GM12878 (cell line): Measurements from ENCODE around the gene NAE1. TPM values are rescaled to one million over a fixed set of nuclear protein-coding genes. Genes with fewer than 3 reads are reported as not detected.

ENCODE experiments used
- ATAC-seq: fragments of 200-7000 bp; cut with Tn5 transposase; 3 replicates; pipeline ENCODE4 v1.9.1; 2020; ENCODE audit warnings: mild to moderate bottlenecking, moderate library complexity
- BruUV-seq: library from RNA; stranded (reverse); fragments of 400-500 nt; replicated peaks from 2 replicates; lab custom pipeline; 2021; lab: Mats Ljungman, UMichigan
- CTCF ChIA-PET: fragments of 300-600 bp; sonication (Branson Sonifier 250); formaldehyde crosslinking; extraction: SDS; loops from one replicate; lab custom pipeline; 2021; ENCODE audit warnings: inconsistent platforms; lab: Yijun Ruan, JAX
- POLR2A ChIA-PET: fragments of 350-600 bp; formaldehyde crosslinking; extraction: SDS; loops from one replicate; lab custom pipeline; 2021; ENCODE audit warnings: inconsistent platforms; lab: Charles Lee
- RAD21 ChIA-PET: fragments of 300-600 bp; sonication (Branson Sonifier 250); formaldehyde crosslinking; loops from one replicate; lab custom pipeline; 2023; ENCODE audit warnings: antibody characterized with exemption; ENCODE audit not compliant: unreplicated experiment; lab: Charles Lee
- SMC1A ChIA-PET: fragments of 300-600 bp; sonication (Branson Sonifier 250); formaldehyde crosslinking; loops from one replicate; lab custom pipeline; 2023; ENCODE audit not compliant: unreplicated experiment, uncharacterized antibody; lab: Charles Lee
- DNase-seq: peaks from one replicate; pipeline ENCODE4 v3.0.0-alpha.2; 2011; ENCODE audit warnings: low read depth, low spot score
- FAIRE-seq: peaks from 3 replicates; lab custom pipeline; 2011; peaks lifted over from hg19 to GRCh38; lab: Jason Lieb, UNC
- H2AFZ ChIP-seq: 2 replicates; pipeline ENCODE4 v1.6.0; 2011; ENCODE audit warnings: low read depth, low read length, control low read depth; ENCODE audit not compliant: control insufficient read depth
- H3K27ac ChIP-seq: 2 replicates; pipeline ENCODE4 v1.5.1; 2011; ENCODE audit warnings: control low read depth; ENCODE audit not compliant: control insufficient read depth, insufficient read depth
- H3K27me3 ChIP-seq, 2 experiments: replicated peaks in 1 of 2; 2 replicates each; pipeline versions ENCODE4 v1.6.0 to v1.6.1; 2011; ENCODE audit warnings: low read length in 1 of 2; ENCODE audit not compliant: control insufficient read depth in 2 of 2, insufficient read depth in 2 of 2
- H3K36me3 ChIP-seq, 2 experiments: 2 replicates each; pipeline ENCODE4 v1.5.1; 2011; ENCODE audit warnings: low read length in 1 of 2; ENCODE audit not compliant: control insufficient read depth in 2 of 2, insufficient read depth in 2 of 2
- H3K4me1 ChIP-seq: 2 replicates; pipeline ENCODE4 v1.6.1; 2011; ENCODE audit warnings: mild to moderate bottlenecking, low read length, moderate library complexity, mixed read lengths; ENCODE audit not compliant: control insufficient read depth, insufficient read depth
- H3K4me2 ChIP-seq: 2 replicates; pipeline ENCODE4 v1.6.0; 2011; ENCODE audit warnings: control low read depth; ENCODE audit not compliant: control insufficient read depth, insufficient read depth
- H3K4me3 ChIP-seq: fragments of 200-600 bp; sonication (generic); 2 replicates; pipeline ENCODE4 v1.5.1; 2016
- H3K79me2 ChIP-seq: 2 replicates; pipeline ENCODE4 v1.6.0; 2011; ENCODE audit warnings: low read length; ENCODE audit not compliant: control insufficient read depth, insufficient read depth
- H3K9ac ChIP-seq: 2 replicates; pipeline ENCODE4 v1.8.0; 2011; ENCODE audit warnings: low read length, control low read depth, mixed read lengths; ENCODE audit not compliant: control insufficient read depth, insufficient read depth
- H3K9me3 ChIP-seq: replicated peaks from 3 replicates; pipeline ENCODE4 v1.5.1; 2011; ENCODE audit warnings: mild to moderate bottlenecking, low read length; ENCODE audit not compliant: control insufficient read depth, insufficient read depth
- H4K20me1 ChIP-seq: 2 replicates; pipeline ENCODE4 v1.6.0; 2011; ENCODE audit not compliant: control insufficient read depth, insufficient read depth
- ASH2L ChIP-seq: fragments of 300-600, 200-600 bp; sonication (generic); IDR thresholded peaks from 2 replicates; pipeline ENCODE4 v1.6.1; 2017; ENCODE audit warnings: low read depth, mild to moderate bottlenecking, borderline replicate concordance
- ATF7 ChIP-seq: fragments of 450-650 bp; IDR thresholded peaks from 2 replicates; pipeline ENCODE4 v1.6.1; 2016; ENCODE audit warnings: low read depth, mild to moderate bottlenecking
- CHD1 ChIP-seq: IDR thresholded peaks from 2 replicates; pipeline ENCODE4 v1.6.1; 2012; ENCODE audit warnings: low read depth, low read length, improper control_type of control experiment
- CUX1 ChIP-seq: IDR thresholded peaks from 2 replicates; pipeline ENCODE4 v1.6.1; 2012; ENCODE audit warnings: improper control_type of control experiment, low read depth, low read length; ENCODE audit not compliant: insufficient replicate concordance
- HCFC1 ChIP-seq: fragments of 150-350 bp; IDR thresholded peaks from 2 replicates; pipeline ENCODE4 v1.6.1; 2014; ENCODE audit warnings: low read length
- HDGF ChIP-seq: fragments of 450-650 bp; IDR thresholded peaks from 2 replicates; pipeline ENCODE4 v1.6.1; 2016; ENCODE audit warnings: antibody characterized with exemption
- NFYB ChIP-seq: IDR thresholded peaks from 2 replicates; pipeline ENCODE4 v1.6.1; 2011; ENCODE audit warnings: low read depth, mild to moderate bottlenecking, low read length, improper control_type of control experiment, moderate library complexity; ENCODE audit not compliant: insufficient read depth
- POLR2A ChIP-seq: IDR thresholded peaks from 2 replicates; pipeline ENCODE4 v1.6.1; 2011; ENCODE audit warnings: low read depth, mild to moderate bottlenecking, low read length
- POLR2AphosphoS2 ChIP-seq: IDR thresholded peaks from 2 replicates; pipeline ENCODE4 v1.6.1; 2011; ENCODE audit warnings: low read depth, mild to moderate bottlenecking, low read length, improper control_type of control experiment, moderate library complexity
- SUZ12 ChIP-seq: fragments of 200-600 bp; sonication (generic); IDR thresholded peaks from one replicate; pipeline ENCODE4 v1.6.1; 2018; ENCODE audit warnings: antibody characterized with exemption, mild to moderate bottlenecking; ENCODE audit not compliant: unreplicated experiment
- TAF1 ChIP-seq: IDR thresholded peaks from 2 replicates; pipeline ENCODE4 v1.6.1; 2011; ENCODE audit warnings: mild to moderate bottlenecking, low read depth, low read length, borderline replicate concordance
- TBL1XR1 ChIP-seq: IDR thresholded peaks from 2 replicates; pipeline ENCODE4 v1.6.1; 2012; ENCODE audit warnings: low read depth, low read length, improper control_type of control experiment
- TCF3 ChIP-seq: IDR thresholded peaks from 2 replicates; pipeline ENCODE4 v1.6.1; 2012; ENCODE audit warnings: low read depth, mild to moderate bottlenecking, low read length, borderline replicate concordance; ENCODE audit not compliant: insufficient read depth
- ZBTB11 ChIP-seq: fragments of 450-650 bp; formaldehyde crosslinking; IDR thresholded peaks from 2 replicates; pipeline ENCODE4 v1.5.0; 2022; ENCODE audit warnings: mild to moderate bottlenecking, missing genetic modification characterization
- ZNF217 ChIP-seq: fragments of 450-650 bp; IDR thresholded peaks from 2 replicates; pipeline ENCODE4 v1.6.1; 2017; ENCODE audit warnings: antibody characterized with exemption, mild to moderate bottlenecking
- ZNF24 ChIP-seq: fragments of 450-650 bp; IDR thresholded peaks from 2 replicates; pipeline ENCODE4 v1.6.1; 2017; ENCODE audit warnings: antibody characterized with exemption, mild to moderate bottlenecking
- ZNF384 ChIP-seq: IDR thresholded peaks from 2 replicates; pipeline ENCODE4 v1.6.1; 2012; ENCODE audit warnings: low read depth, mild to moderate bottlenecking, low read length, improper control_type of control experiment, borderline replicate concordance
- ZNF622 ChIP-seq: fragments of 450-650 bp; IDR thresholded peaks from 2 replicates; pipeline ENCODE4 v1.6.1; 2017; ENCODE audit warnings: mild to moderate bottlenecking, inconsistent platforms
- WGBS: methylation state at CpG from one replicate; pipeline ENCODE4 v1.1.6; 2016; ENCODE audit warnings: low lambda C conversion rate; ENCODE audit not compliant: insufficient replicate concordance, insufficient coverage; ENCODE audit errors: missing lambda C conversion rate; 5-methylcytosine and 5-hydroxymethylcytosine counted together
- in situ Hi-C: fragments of 300-500 bp; cut with MboI; formaldehyde crosslinking; loops from 9 replicates; pipeline ENCODE4 v1.14.3; 2018; ENCODE audit warnings: mixed read lengths
- intact Hi-C: fragments of 100-400 bp; cut with micrococcal nuclease; formaldehyde crosslinking; loops from one replicate; pipeline ENCODE4 v1.14.2; 2022; ENCODE audit not compliant: unreplicated experiment
- polyA plus RNA-seq, 11 experiments: library from polyadenylated mRNA; depleted of rRNA in 4 of 11; unstranded in 6 of 11; stranded (reverse) in 5 of 11; fragments of >200 nt; fragmentation: Nextera tagmentation in 4 of 11; fragmentation: Illumina TruSeq in 1 of 11; extraction: Ambion mirVana in 4 of 11; extraction: Trizol in 1 of 11; gene quantifications; 1 replicate in 1 of 11; 2 replicates in 10 of 11; pipeline versions ENCODE4 v1.2.1 to v1.2.3, GENCODE V29; 2011 to 2016; ENCODE audit warnings: inconsistent platforms in 2 of 11, missing spikeins in 2 of 11, low read depth in 1 of 11
- total RNA-seq, 4 experiments: library from RNA; depleted of rRNA in 3 of 4; stranded (reverse); fragments of >200 nt in 3 of 4; fragmentation: Illumina TruSeq in 1 of 4; extraction: Trizol in 1 of 4; gene quantifications; 2 replicates each; pipeline versions ENCODE4 v1.2.1 to v1.2.3, GENCODE V29; 2013 to 2021

NAE1 gene
- total and polyA plus RNA-seq, 10 of the 15 experiments (the other 5 are each of a cell fraction or from before 2014, with no cell fraction given), result 58.7 to 106 (median 78.7) TPM

DNA sequence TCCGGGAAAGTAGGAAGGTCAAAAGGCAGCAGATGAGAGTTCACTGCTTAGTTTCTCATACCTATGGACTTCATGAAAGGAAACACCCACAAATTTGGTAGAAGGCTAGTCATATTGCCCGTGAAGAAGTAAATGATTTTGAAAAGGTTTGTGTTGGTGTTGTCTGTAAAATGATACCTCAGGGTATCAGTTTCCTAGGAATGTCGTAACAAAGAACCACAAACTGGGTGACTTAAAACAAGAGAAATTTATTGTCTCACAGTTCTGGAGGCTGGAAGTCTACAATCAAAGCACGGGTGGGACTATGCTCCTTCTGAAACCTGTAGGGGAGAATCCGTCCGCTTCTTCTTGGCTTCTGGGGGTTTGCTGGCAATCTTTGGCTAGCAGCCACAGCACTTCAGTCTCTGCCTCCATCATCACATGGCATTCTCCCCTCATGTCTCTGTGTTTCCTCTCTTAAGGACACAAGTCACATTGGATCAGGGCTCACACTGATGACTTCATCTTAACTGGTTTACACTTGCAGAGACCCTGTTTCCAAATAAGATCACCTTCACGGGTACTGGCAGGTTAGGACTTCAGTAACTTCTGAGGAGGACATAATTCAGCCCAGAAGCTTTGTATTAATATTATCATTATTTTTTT, 2.0 kb upstream of the NAE1 start:
- ChIA-PET RAD21 (no interaction called here), CTCF (interaction anchor here (0.5 to 1.7 kb wide), 4 partner anchors 8 to 86 kb away, joined by 3 to 5 read pairs (median 4); no protein-coding TSS in a partner anchor), POLR2A (no interaction called here), SMC1A (interaction anchor here (1.0 to 4.8 kb wide), 4 partner anchors 14 to 37 kb away, joined by 3 to 37 read pairs (median 6); no protein-coding TSS in a partner anchor)
- Histone ChIP-seq H3K79me2 (peaks cover 22% of the 10 kb centered on the region), H3K4me3 (no peak overlapping the region), H3K36me3 (no peaks in the 10 kb centered on the region), H2AFZ (no peak overlapping the region), H3K9ac (no peak overlapping the region), H3K4me1 (peaks cover 4% of the 10 kb centered on the region; the same call in 1 of the 2 replicates), H3K4me2 (no peak overlapping the region), H3K27me3 (no peaks in the 10 kb centered on the region), H4K20me1 (no peaks in the 10 kb centered on the region), H3K27ac (no peak overlapping the region), H3K9me3 (no peaks in the 10 kb centered on the region)
- BruUV-seq, result no TSS peak
- intact Hi-C loops, result no loop called here
- in situ Hi-C loops, result no loop called here
- no peak for ATAC-seq
- FAIRE-seq, result no peak
- DNase-seq, result no peak
- TF ChIP-seq NFYB (no peak), TAF1 (no peak), ATF7 (no peak), TCF3 (no peak), ZNF384 (no peak), POLR2A (no peak), CHD1 (no peak), ZNF622 (no peak), HDGF (no peak), ZNF24 (no peak), HCFC1 (no peak), TBL1XR1 (no peak), POLR2AphosphoS2 (no peak), SUZ12 (no peak), ASH2L (no peak), ZBTB11 (CRISPR knock-in tag) (no peak), CUX1 (no peak), ZNF217 (no peak)
- WGBS, result 55% methylated on average over 7 of the region's 7 CpGs
